ENCODE measurements around the gene PTPN1.

The PTPN1 gene

GRCh38 chr20:50487397-50487796, 22.8 kb upstream of the PTPN1 start:
- Histone ChIP-seq H3K27me3 (replicated peaks; ENCODE audit: control insufficient read depth, insufficient read depth, low read length) (no peaks in the 10 kb centered on the region), H3K4me3 (replicated peaks; ENCODE audit: low read depth, low read length) (no peak overlapping the region), H3K36me3 (ENCODE audit: control insufficient read depth, insufficient read depth, low read length) (no peaks in the 10 kb centered on the region)
- DNase-seq (ENCODE audit: extremely low read depth, insufficient read length): no peak
- TF ChIP-seq CTCF (IDR thresholded peaks at IDR 0.05; ENCODE audit: insufficient read depth, low read length, poor library complexity, severe bottlenecking): no peak

GRCh38 chr20:50488236-50488806, 21.9 kb upstream of the PTPN1 start:
- TF ChIP-seq CTCF (IDR thresholded peaks at IDR 0.05; ENCODE audit: insufficient read depth, low read length, poor library complexity, severe bottlenecking): no peak
- H3K27me3 ChIP-seq (replicated peaks; ENCODE audit: control insufficient read depth, insufficient read depth, low read length): no peaks in the 10 kb centered on the region
- DNase-seq (ENCODE audit: extremely low read depth, insufficient read length): no peak
- no peak overlapping the region for H3K4me3 ChIP-seq (replicated peaks; ENCODE audit: low read depth, low read length)
- H3K36me3 ChIP-seq (ENCODE audit: control insufficient read depth, insufficient read depth, low read length): no peaks in the 10 kb centered on the region

- H3K4me3 ChIP-seq (replicated peaks; ENCODE audit: low read depth, low read length): no peak overlapping the region
- H3K36me3 ChIP-seq (ENCODE audit: control insufficient read depth, insufficient read depth, low read length): no peaks in the 10 kb centered on the region
- TF ChIP-seq CTCF (IDR thresholded peaks at IDR 0.05; ENCODE audit: insufficient read depth, low read length, poor library complexity, severe bottlenecking): no peak
- DNase-seq (ENCODE audit: extremely low read depth, insufficient read length): no peak
- H3K27me3 ChIP-seq (replicated peaks; ENCODE audit: control insufficient read depth, insufficient read depth, low read length): no peaks in the 10 kb centered on the region
These were observed 19.0 kb upstream of the PTPN1 start for GRCh38 chr20:50491168-50491567.

- TF ChIP-seq CTCF (IDR thresholded peaks at IDR 0.05; ENCODE audit: insufficient read depth, low read length, poor library complexity, severe bottlenecking): no peak
- no peak for DNase-seq (ENCODE audit: extremely low read depth, insufficient read length)
- Histone ChIP-seq H3K36me3 (ENCODE audit: control insufficient read depth, insufficient read depth, low read length) (no peaks in the 10 kb centered on the region), H3K27me3 (replicated peaks; ENCODE audit: control insufficient read depth, insufficient read depth, low read length) (no peaks in the 10 kb centered on the region), H3K4me3 (replicated peaks; ENCODE audit: low read depth, low read length) (no peak overlapping the region)
These were observed 18.1 kb upstream of the PTPN1 start for GRCh38 chr20:50491926-50492634.

GRCh38 chr20:50493881-50494253, 16.3 kb upstream of the PTPN1 start:
- H3K27me3 ChIP-seq (replicated peaks; ENCODE audit: control insufficient read depth, insufficient read depth, low read length): no peaks in the 10 kb centered on the region
- H3K4me3 ChIP-seq (replicated peaks; ENCODE audit: low read depth, low read length): no peak overlapping the region
- no peaks in the 10 kb centered on the region for H3K36me3 ChIP-seq (ENCODE audit: control insufficient read depth, insufficient read depth, low read length)
- no peak for TF ChIP-seq CTCF (IDR thresholded peaks at IDR 0.05; ENCODE audit: insufficient read depth, low read length, poor library complexity, severe bottlenecking)
- DNase-seq (ENCODE audit: extremely low read depth, insufficient read length): no peak

Measured in GM06990 (cell line).